HG03108 (cell line): Measurements from ENCODE around the gene SLC39A11.
"Not testable (repeated sequence)": the region's sequence is repeated elsewhere in the genome, so short reads cannot be mapped to it uniquely, and the experiment has no call there.

ENCODE experiments used
- ATAC-seq: cut with Tn5 transposase; IDR thresholded peaks from one replicate; pipeline ENCODE4 v1.9.1; 2021; ENCODE audit warnings: moderate library complexity; ENCODE audit not compliant: unreplicated experiment

The SLC39A11 gene, protein sequence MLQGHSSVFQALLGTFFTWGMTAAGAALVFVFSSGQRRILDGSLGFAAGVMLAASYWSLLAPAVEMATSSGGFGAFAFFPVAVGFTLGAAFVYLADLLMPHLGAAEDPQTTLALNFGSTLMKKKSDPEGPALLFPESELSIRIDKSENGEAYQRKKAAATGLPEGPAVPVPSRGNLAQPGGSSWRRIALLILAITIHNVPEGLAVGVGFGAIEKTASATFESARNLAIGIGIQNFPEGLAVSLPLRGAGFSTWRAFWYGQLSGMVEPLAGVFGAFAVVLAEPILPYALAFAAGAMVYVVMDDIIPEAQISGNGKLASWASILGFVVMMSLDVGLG

DNA sequence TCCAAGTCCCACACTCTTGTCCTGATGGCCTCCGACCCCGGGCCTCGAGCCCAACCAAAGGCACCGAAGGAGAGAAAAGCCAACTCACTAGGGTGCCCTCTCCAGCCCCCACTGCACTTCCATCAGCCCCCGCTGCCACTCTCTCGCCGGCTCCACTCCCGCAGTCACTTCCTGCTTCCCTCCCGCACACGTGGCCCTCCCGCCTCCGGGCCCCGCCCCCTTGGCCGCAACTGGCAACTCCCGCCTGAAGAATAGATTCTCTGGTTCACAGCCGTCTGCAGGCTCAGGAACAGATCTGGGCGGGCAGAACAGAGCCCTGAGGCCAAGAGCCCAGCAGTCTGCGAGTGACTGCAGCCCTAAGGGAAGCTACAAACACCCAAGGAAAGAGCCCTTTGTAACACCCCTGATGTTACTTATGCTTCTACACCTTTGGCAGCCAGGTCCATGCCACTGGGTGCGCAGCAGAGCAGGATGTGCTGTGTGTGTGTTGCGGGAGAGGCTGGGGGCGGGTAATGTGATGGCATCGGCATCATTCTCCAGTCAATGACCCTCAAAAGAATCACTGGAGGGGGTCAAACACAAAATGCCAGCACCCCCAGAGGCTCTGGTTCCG, at the start of gene SLC39A11:
Gene SLC39A11, minus strand, starts transcription at position 166 of the 613 bp plus-strand sequence. CDS start 3,924 bp downstream, outside the sequence.
- ATAC-seq: peak; percentile 97

DNA sequence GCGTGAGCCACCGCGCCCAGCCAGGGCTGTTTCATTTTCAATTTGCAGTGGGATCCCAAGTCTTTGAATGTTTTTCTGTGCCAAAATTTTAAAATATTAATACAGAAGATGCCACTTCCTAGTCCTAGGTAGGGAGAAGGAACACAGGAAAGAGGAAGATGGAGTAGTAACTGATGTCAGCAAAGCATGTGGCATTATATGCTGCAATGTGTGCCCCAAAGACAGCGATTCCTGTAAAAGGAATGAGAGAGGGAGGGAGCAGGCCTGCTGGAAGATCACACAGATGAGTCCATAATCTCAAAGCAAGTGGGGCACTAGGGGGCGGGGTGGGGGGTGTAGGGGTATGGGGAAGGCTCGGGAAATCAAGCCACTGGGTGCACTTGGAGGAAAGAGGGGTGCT, 48.9 kb upstream of the SLC39A11 start:
- no peak for ATAC-seq

DNA sequence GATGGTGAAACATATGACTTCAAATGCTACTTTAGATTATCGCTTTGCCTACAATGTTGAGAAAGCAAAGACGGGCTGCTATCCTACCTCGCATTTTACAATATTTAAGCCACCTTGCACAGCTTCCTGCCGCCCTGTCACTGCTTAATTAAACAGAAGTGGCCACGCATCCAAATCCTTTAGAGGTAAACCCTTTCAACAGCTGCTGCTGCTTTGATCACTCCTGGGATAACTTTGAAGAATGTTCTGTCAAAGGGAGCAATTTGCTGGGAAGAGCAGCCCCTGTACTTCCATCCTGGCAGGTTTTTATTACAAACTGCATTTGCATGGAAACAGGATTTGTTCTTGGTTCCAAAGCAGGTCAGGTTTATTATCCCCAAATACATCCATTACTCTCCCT, 48.1 kb upstream of the SLC39A11 start:
- no peak for ATAC-seq

DNA sequence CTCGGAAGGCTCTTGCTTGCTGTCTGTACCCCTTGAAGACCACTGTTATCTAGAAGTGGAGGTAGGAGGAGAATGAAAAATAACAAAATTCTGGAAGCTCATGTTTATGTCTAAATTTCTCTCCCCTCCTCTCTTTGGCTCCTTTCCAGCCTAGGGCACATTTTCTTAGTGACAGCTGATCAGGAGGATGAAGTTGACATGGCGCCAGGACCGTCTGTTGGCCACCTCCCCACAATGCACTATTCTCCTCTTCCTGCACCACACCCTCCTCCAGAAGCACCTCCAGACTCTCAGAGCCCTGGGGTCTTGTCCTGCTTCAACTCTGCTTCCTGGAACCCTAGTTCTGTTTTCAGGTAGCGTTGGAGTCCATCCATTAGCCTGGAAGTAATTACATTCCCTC, 46.8 kb upstream of the SLC39A11 start:
- ATAC-seq: no peak

DNA sequence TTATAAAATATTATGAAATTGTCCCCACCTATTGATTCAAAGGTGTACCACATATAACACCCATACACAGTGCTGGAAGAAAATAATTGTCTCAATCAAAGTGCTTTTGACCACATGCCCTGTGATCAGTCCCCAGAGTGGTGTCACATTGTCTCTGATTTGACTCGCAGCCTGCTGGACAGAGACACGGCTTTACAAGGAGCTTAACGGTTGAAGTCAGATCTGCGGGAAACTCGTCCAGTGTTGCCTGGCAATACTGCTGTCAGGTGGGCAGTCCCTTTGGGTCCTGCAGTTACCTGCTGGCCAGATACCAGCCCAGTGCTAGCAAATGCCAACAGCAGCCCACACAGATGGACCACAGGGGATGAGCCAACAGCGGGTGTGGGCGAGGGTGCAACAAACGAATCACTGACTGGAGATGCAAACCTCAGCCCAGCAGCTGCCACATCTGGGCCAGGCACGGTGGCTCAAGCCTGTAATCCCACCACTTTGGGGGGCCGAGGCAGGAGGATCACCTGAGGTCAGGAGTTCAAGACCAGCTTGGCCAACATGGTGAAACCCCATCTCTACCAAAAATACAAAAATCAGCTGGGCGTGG, 46.2 kb upstream of the SLC39A11 start:
- no peak for ATAC-seq

DNA sequence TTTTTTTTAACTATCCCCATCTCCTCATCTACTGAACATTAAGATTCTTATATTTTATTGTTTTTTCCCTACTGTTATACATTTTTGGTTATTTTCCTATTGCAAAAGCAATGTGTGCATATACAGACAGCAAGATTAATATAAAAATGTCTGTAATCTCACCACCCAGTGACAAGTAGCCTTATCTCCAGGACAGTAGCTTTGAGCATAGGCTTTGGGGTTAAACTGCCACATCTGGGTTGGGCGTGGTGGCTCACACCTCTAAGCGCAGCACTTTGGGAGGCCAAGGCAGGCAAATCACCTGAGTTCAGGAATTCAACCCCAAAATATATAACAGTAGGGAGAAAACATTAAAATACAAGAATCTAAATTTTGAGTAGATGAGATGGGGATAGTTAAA, 44.9 kb upstream of the SLC39A11 start:
- ATAC-seq: no peak

DNA sequence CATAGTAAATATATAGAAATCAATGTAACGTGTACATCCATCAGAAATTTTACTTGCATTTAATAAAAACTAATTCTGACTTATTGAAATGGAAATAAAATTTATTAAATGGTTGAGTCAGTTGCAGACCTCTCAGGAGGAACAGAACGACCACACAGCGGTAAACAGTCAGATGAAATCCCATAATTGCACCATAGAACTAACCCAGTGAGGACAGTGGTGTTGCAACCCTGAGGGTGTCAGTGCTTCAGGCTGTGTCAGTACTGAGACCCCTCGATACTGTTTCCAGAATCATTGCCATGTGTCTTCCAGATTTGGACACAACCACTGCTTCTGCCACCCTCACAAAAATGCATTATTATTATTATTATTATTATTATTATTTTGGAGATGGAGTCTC, 43.3 kb upstream of the SLC39A11 start:
- no peak for ATAC-seq

DNA sequence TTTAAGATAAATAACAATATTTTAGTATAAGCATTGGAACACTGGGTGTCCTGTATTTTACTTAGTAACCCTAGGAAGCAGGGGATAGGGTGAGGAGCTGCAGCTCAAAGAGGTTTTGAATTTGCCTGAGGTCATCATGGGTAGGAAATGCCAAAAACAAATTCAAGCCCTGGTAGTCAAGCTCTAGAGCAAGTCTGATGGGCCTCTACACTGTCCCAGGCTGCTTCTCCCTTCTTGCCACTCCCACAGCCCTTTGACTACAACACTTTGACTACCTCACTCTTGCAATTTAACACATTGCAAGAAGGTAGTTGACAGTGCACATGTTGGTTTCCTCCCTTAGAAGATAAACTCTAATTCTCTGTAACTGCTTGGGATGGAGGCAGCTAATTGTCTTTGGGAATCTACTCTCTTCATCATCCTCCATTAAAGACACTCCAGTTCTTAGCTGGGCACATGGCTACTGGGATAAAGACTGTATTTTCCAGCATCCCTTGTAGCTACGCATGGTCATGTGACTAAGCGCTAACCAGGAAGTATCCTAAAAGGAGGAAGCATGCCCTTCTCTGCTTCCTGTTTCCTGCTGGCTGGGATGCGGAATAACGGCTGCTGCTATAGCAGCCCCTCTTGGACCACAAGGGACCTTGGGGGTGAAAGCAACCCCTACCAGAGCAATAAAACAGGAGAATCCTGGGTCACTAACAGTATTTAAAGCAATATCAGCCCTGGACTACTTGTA, 41.6 kb upstream of the SLC39A11 start:
- no peak for ATAC-seq

DNA sequence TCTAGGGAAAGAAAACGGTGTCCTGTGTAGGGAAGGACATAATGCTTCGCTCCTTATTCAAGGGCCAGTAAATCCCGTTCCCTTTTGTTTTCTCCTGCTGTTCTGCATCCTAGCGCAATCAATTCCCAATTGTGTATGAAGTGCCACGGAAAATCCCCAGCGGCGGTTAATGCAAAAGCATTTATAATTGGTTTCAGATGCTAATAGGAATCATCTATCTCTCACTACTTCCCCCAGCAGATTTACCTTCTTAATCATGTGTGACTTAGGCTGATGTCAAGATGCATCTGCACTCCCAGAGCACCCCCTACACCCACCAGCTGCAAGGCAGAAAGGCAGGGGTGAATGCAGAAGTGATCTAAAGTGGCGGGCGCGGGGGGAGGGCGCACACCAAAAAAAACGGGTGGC, 39.6 kb upstream of the SLC39A11 start:
- no peak for ATAC-seq

DNA sequence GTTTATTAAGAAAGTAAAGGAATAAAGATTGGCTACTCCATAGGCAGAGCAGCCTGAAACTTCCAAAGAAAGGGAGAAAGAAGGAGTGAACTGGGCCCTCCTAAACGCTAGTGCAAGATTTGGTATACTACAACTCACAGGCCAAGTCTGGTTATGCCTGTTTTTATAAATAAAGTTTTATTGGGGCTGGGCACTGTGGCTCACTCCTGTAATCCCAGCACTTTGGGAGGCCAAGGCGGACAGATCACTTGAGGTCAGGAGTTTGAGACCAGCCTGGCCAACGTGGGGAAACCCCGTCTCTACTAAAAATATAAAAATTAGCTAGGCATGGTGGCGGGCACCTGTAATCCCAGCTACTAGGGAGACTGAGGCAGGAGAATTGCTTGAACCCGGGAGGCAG, 39.0 kb upstream of the SLC39A11 start:
- not testable (repeated sequence) for ATAC-seq

DNA sequence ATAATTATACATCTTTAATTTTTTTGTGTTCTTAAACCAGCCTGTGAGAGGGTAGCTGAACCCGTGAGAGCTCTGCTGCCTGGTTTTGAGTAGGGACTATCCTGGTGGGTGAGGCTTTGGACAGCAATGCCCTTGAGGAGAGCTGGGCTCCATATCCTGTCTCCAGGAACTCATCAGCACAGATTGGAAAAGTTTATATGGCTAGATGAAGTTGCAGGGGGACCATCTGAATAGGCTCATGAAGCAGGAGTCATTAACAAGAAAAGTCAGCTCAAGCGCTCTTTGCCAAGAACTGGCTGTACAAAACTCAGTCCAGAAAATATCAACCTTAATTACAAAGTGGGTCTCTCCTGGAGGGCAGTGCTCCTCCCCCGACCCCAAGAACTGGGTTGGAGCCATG, 38.5 kb upstream of the SLC39A11 start:
- no peak for ATAC-seq

DNA sequence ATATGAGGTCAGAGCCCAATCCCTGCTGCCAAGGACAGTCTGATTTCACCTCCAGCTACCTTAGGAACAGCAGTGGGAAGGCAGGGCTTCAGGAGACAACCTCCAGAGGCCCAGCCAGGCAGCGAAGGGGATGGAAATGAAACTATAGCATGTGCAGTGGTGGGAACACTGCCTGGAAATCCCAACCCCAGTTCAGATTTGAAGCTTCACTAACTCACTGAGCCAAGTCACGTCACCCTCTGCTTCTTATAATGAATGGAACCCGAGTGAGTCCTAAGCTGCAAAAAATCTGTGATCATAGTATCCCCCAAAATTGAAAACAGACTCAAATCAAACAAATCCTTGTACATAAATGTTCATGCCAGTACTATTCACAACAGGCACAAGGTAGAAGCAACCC, 36.0 kb upstream of the SLC39A11 start:
- ATAC-seq: no peak

DNA sequence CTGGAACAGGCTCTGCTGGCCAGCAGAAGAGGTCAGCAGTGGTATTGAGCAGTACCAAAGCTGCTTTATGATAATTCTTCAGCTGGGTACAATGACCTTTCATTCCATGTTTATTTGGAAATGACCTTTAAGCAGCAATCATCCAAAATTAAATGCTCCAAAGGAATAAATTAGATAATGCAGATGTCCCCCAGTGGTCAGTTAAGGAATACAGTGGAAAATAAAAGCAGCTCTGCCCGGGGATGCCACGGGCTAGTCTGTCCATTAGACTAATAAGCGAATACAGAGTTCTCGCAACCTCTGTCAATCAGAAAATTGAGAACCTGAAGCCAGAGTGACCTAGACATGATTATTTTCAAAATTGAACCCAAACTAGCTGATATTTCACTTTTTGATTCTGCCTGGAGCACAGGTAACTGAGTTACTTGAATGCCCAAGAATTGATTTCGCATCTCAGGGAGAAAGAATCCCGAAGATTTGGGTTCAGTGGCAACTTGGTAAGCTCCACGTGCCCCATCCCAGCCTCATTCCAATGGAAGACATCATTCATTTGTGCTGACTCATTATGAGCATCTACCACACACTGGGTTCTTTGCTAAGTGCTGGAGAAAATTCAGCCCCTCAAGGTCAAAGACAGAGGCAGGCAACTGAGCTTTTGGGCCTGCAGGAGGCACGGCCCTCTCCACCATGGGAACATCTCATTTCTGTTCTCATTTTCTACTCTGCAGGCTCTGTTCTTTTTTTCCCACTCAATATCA, 34.4 kb upstream of the SLC39A11 start:
- ATAC-seq: no peak

DNA sequence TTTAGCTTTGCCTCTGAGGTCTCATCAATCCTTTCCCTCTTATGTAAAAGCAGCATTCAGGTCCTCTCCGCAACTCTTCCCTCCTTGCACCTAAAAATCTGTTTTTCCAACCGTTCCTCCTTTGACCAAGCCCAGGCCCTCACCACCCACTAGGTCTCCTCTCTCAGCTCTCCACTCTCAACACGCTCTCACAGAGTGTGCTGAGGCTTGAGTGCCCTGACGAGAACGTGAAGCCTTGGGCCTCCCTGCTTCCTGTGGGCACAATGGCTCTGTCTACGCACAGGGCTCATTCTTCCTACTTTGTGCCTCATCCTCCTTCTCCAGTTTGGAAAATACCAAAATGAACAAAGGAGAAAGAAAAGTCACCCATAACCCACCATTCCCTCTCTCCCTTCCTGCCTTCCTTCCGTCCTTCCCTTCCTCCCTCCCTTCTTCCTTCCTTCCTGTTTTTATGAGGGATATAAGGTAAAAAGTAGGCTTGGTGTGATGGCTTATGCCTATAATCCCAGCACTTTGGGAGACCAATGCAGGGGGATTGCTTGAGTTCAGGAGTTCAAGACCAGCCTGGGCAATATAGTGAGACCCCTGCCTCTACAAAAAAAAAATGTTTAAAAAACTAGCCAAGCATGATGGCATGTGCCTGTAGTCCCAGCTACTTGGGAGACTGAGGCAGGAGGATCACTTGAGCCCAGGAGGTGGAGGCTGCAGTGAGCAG, 31.3 kb upstream of the SLC39A11 start:
- no peak for ATAC-seq

DNA sequence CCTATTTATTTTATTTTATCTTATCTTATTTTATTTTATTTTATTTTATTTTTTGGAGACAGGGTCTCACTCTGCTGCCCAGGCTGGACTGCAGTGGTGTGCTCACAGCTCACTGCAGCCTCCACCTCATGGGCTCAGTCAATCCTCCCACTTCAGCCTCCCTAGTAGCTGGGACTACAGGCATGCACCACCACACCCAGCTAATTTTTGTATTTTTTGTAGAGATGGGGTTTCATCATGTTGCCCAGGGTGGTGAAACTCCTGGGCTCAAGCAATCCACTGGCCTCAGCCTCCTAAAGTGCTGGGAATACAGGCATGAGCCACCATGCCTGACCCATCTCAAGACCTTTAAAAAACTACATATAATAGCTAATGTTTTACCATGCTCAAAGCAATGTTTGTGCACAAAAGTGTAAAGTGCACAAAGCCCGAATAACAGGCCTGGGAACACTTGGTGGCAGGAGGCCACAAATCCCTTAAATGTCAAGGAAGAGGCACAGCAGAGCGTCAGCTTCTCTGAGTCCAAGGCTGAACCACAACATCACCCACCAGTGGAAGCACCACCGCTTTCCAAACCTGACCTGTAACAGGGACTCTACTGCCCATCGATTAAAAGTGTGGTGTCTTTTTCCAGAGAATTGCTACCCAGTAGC, 30.6 kb upstream of the SLC39A11 start:
- no peak for ATAC-seq

DNA sequence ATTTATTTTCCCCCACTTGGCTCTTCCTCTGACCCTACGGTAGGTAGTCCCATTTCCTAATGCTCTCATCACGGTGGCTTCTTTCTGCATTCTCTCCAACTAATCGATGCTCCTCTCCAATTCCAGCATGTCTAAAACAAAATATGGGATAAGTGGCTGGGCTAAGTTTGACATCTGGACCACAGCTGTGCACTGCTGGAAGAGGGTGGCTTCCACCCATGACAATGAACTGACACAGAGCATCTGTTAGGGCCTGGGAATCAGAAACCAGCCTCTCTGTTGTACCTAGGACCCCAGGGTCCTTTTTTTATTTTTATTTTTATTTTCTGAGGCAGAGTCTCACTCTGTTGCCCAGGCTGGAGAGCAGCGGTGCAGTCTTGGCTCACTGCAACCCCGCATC, 29.0 kb upstream of the SLC39A11 start:
- no peak for ATAC-seq

DNA sequence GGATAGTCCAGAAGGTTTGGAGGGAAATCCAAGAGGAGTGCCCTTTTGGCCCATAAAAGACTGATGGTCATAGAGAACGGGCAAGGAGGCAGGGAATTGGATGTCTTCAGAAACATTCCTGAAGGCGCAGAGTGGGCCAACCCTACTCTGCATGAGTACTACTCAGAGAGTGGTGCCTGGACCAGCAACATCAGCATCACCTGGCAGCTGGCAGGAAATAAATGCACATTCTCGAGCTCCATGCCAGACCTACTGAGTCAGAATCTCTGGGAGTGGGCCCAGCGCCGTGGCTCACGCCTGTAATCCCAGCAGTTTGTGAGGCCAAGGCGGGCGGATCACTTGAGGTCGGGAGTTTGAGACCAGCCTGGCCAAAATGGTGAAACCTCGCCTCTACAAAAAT, 27.1 kb upstream of the SLC39A11 start:
- no peak for ATAC-seq

DNA sequence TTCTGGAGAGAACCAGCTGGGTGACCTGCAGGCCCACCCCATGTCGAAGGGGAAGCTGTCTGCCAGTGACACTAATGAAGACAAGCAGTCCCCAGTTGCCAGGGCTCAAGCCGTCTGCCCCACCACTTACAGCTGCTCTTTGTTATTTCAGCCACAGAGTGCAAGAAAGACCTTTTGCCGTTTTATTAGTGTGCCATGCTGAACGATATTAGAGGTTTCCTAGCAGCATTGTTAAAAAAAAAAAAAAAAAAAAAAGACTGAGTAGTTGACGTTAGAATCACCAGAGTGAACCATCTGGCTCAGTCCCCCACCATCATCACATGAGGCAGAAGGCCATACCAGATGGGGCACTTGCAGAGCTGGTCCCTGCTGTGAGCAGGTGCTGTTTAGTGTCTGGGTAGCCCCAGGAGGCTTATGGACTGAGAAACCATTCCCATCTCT, 26.5 kb upstream of the SLC39A11 start:
- ATAC-seq: no peak

DNA sequence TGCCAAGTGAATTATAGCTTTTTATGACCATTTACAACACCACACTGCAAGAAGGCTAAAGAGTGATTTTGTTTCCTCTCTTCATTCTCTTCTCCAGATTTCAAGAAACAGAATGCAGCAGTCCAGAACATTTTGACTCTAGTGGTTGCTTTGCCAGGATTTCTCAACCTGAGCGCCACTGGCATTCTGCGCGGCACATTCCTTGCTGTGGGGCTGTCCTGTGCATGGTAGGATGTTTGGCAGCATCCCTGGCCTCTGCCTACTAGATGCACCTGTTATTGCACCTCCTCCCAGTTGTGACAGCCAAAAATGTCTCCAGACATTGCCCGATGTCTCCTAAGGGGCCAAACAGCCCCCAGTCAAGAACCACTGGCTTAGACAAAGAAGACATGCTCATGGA, 25.7 kb upstream of the SLC39A11 start:
- no peak for ATAC-seq

DNA sequence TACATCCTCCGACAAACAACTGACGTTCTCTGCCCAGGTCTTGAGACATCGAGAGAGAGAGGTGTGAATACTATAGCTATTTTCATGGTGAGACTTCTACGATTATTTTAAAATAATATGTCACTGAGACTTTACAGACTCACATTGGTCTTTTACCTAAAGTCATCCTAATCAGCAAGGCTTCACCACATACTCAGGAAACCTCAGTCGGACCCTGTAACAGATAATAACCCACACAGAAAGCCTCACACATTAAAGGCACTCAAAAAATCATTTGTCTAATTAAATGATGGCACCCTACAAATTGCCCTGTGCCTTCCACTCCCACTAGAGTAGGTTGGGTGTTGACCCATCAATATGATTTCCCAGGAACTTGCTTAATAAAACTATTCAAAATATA, 19.8 kb upstream of the SLC39A11 start:
- no peak for ATAC-seq
